Measurements from ENCODE around the gene AQP10.

DNA sequence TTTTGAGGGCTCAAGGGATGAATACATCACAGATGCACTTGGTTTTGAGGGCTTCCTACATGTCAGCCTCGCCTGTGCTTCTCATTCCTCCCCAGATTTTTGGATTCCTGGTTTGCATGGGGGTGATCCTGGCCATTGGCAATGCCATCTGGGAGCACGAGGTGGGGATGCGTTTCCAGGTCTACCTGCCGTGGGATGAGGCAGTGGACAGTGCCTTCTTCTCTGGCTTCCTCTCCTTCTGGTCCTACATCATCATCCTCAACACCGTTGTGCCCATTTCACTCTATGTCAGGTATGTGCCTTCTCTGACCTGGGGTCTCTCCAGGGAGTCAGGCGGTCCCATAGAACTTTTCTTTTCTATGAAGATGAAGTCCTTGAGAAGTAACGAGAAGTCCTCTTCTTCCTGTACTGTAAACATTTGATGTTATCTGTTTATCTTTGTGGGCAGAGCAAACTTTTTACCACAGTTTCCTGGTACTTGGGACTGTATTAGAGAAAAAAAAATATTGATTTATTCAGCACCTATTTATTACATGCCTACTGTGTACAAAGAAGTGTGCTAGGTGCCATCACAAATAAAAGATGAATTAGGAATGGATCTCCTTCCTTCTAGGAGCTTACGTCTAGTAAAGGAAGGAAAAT lies 16.5 kb downstream of the AQP10 start:
- no peak for TF ChIP-seq POLR2A (IDR thresholded peaks at IDR 0.05)
- TF ChIP-seq, protein P1, sequence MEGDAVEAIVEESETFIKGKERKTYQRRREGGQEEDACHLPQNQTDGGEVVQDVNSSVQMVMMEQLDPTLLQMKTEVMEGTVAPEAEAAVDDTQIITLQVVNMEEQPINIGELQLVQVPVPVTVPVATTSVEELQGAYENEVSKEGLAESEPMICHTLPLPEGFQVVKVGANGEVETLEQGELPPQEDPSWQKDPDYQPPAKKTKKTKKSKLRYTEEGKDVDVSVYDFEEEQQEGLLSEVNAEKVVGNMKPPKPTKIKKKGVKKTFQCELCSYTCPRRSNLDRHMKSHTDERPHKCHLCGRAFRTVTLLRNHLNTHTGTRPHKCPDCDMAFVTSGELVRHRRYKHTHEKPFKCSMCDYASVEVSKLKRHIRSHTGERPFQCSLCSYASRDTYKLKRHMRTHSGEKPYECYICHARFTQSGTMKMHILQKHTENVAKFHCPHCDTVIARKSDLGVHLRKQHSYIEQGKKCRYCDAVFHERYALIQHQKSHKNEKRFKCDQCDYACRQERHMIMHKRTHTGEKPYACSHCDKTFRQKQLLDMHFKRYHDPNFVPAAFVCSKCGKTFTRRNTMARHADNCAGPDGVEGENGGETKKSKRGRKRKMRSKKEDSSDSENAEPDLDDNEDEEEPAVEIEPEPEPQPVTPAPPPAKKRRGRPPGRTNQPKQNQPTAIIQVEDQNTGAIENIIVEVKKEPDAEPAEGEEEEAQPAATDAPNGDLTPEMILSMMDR (IDR thresholded peaks at IDR 0.05): no peak

Data from body of pancreas (tissue), 4 donors.